ENCODE data around the gene SGMS2. TPM values are rescaled to one million over a fixed set of nuclear protein-coding genes. Genes with fewer than 3 reads are reported as not detected.
"Not testable (repeated sequence)": the region's sequence is repeated elsewhere in the genome, so short reads cannot be mapped to it uniquely, and the experiment has no call there.

Gene SGMS2
- total RNA-seq, 1 experiment from 2014 or later: 58.7 TPM

- Histone ChIP-seq H3K4me1 (ENCODE audit: insufficient read depth, low read length) (peaks cover 21% of the 10 kb centered on the region), H3K4me3 (ENCODE audit: low read length) (no peak overlapping the region), H3K27ac (ENCODE audit: low read length) (no peak overlapping the region), H3K9ac (ENCODE audit: low read length) (no peak overlapping the region), H2AFZ (ENCODE audit: low read length) (no peak overlapping the region), H3F3A (ENCODE audit: low read length, unreplicated experiment) (peaks cover 8% of the 10 kb centered on the region), H3K27me3 (ENCODE audit: low read length) (no peaks in the 10 kb centered on the region), H3K4me2 (ENCODE audit: low read length) (no peak overlapping the region), H3K36me3 (ENCODE audit: low read depth, low read length) (peaks cover 2% of the 10 kb centered on the region; the same call in 1 of the 2 replicates), H3K9me3 (ENCODE audit: low read length) (no peaks in the 10 kb centered on the region), H3K79me2 (ENCODE audit: low read length) (peaks cover 12% of the 10 kb centered on the region; the same call in 1 of the 2 replicates), H3K9me2 (replicated peaks; ENCODE audit: low read length) (no peaks in the 10 kb centered on the region), H4K20me1 (ENCODE audit: low read length) (no peaks in the 10 kb centered on the region)
- ATAC-seq: no peak
- BruUV-seq (replicated peaks): no TSS peak
- intact Hi-C loops (cut with micrococcal nuclease): no loop called here
- no peak for DNase-seq
- ChIA-PET POLR2A (ENCODE audit: unreplicated experiment) (no interaction called here), CTCF (no interaction called here)
- TF ChIP-seq EZH2phosphoT487 (IDR thresholded peaks at IDR 0.05; ENCODE audit: borderline replicate concordance, low read length): no peak
- TF ChIP-seq EZH2 (IDR thresholded peaks at IDR 0.05; ENCODE audit: low read length, unreplicated experiment): no peak
- TF ChIP-seq CTCF (conservative IDR thresholded peaks at IDR 0.05; ENCODE audit: low read depth, low read length): no peak
Observed at GRCh38 chr4:107901213-107901934, 76.6 kb downstream of the SGMS2 start.

- POLR2A ChIA-PET (ENCODE audit: unreplicated experiment): interaction anchor here (0.6 kb wide), 1 partner anchor 107 kb away, joined by 4 read pairs; no protein-coding TSS in a partner anchor
- no peaks in the 10 kb centered on the region for H3F3A ChIP-seq (ENCODE audit: low read length, unreplicated experiment)
- no TSS peak for BruUV-seq (replicated peaks)
- H3K79me2 ChIP-seq (ENCODE audit: low read length): peaks cover 3% of the 10 kb centered on the region; the same call in 1 of the 2 replicates
- no peak for DNase-seq
- H3K9me3 ChIP-seq (ENCODE audit: low read length): no peaks in the 10 kb centered on the region
- H3K36me3 ChIP-seq (ENCODE audit: low read depth, low read length): peaks cover 2% of the 10 kb centered on the region; the same call in 1 of the 2 replicates
- H4K20me1 ChIP-seq (ENCODE audit: low read length): no peaks in the 10 kb centered on the region
- no peak overlapping the region for H3K27ac ChIP-seq (ENCODE audit: low read length)
- no peaks in the 10 kb centered on the region for H3K9me2 ChIP-seq (replicated peaks; ENCODE audit: low read length)
- no peak overlapping the region for H3K4me3 ChIP-seq (ENCODE audit: low read length)
- intact Hi-C loops (cut with micrococcal nuclease): no loop called here
- CTCF ChIA-PET: no interaction called here
- no peak overlapping the region for H2AFZ ChIP-seq (ENCODE audit: low read length)
- H3K4me1 ChIP-seq (ENCODE audit: insufficient read depth, low read length): peaks cover 9% of the 10 kb centered on the region
- no peak for ATAC-seq
- no peak overlapping the region for H3K4me2 ChIP-seq (ENCODE audit: low read length)
- no peak overlapping the region for H3K9ac ChIP-seq (ENCODE audit: low read length)
- H3K27me3 ChIP-seq (ENCODE audit: low read length): no peaks in the 10 kb centered on the region
- no peak for TF ChIP-seq CTCF (conservative IDR thresholded peaks at IDR 0.05; ENCODE audit: low read depth, low read length)
- TF ChIP-seq EZH2 (IDR thresholded peaks at IDR 0.05; ENCODE audit: low read length, unreplicated experiment): no peak
- TF ChIP-seq EZH2phosphoT487 (IDR thresholded peaks at IDR 0.05; ENCODE audit: borderline replicate concordance, low read length): no peak
Observed at GRCh38 chr4:107902715-107903114, 78.0 kb downstream of the SGMS2 start.

- ATAC-seq; DNase-seq; H2AFZ ChIP-seq (ENCODE audit: low read length); H4K20me1 ChIP-seq (ENCODE audit: low read length); H3K36me3 ChIP-seq (ENCODE audit: low read depth, low read length); intact Hi-C loops (cut with micrococcal nuclease); H3K4me1 ChIP-seq (ENCODE audit: insufficient read depth, low read length); BruUV-seq (replicated peaks); H3K79me2 ChIP-seq (ENCODE audit: low read length); POLR2A ChIA-PET (ENCODE audit: unreplicated experiment); H3F3A ChIP-seq (ENCODE audit: low read length, unreplicated experiment); H3K9me2 ChIP-seq (replicated peaks; ENCODE audit: low read length); H3K4me2 ChIP-seq (ENCODE audit: low read length); H3K27me3 ChIP-seq (ENCODE audit: low read length); CTCF ChIA-PET; H3K9ac ChIP-seq (ENCODE audit: low read length); H3K27ac ChIP-seq (ENCODE audit: low read length); H3K4me3 ChIP-seq (ENCODE audit: low read length); H3K9me3 ChIP-seq (ENCODE audit: low read length): not testable (repeated sequence)
Observed at GRCh38 chr4:107905082-107905481, 80.3 kb downstream of the SGMS2 start.

Measured in PC-3 (cell line).